ENCODE measurements around the gene DNAL1. TPM values are rescaled to one million over a fixed set of nuclear protein-coding genes. Genes with fewer than 3 reads are reported as not detected.

The DNAL1 gene
- total RNA-seq, 1 experiment from 2014 or later = 28.0 TPM

- DNase-seq (ENCODE audit: low spot score) = no peak
Observed at GRCh38 chr14:73744175-73744867, 99.5 kb downstream of the DNAL1 start.

DNA sequence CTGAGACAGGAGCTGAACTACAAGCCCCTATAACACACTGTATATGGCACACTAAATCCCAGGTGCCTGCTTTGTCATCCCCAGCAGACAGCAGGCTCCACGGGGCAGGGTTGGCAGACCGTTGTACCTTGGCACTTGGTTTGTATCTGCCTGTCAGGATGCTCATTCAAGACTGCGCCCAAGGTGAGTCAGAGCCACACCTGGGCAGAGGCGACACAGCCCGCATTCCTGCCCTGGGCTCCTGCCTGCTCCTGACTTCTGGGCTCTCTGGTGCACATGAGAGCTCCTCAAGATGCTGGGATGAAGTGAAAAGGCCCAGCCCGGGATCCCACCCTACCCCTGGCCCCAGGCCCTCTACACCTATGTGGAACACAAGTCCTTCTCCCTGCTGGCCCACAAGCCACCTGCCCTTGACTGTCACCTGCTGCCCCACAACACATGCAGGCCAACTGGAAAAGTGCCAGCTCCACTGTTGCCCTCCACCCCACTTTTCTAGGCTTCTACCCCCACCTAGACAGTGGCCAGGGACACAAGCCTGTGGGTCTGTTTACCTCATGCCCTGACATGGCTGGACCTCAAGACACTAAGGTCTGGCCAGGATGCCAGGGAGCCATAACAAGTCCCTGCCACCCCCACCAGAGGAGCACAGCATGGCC lies 100.2 kb downstream of the DNAL1 start:
- DNase-seq (ENCODE audit: low spot score) = no peak

DNA sequence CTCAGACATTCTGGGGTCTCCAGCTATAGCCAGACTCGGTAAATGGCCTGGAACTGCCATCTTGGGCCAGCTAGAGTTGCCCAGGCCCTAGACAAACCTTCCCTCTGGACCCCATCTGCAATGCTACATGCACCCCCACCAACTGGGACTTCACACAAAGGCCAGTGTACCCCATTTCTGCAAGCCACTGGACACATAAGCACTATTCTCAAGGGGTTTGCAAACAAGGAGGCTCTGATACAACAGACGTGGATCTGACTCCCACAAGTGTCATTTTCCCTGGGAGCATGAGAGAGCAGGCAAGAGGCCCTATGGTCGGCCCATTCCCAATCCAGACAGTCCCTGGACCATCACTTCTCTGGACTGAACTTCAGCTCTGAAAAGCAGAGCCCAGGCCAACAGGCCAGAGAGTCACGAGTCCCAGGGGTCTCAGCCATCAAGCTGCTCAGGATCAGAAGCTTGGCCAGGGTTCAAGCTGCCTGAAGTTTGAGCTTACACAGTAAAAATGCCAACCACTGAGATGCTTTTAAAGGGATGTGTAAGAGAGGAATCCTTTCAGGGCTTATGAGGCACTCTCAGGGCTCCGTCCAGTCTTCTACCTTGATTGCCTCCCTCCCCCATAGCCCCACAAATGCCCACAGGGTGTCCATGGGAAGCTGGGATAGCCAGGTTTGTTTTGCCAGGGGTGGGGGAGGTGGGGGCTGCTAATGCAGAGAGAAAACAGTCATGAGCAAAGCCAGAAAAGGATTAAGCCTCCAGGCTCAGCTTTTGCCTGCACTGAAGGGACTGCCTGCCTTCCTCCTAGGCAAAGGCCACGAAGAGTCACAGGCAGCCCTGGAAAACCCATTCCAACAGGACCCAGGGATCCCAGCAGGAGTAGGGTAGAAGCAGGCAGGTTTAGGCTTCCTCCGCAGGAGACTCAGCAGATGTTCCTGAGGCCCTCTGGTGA lies 101.1 kb downstream of the DNAL1 start:
- DNase-seq (ENCODE audit: low spot score) = no peak

DNA sequence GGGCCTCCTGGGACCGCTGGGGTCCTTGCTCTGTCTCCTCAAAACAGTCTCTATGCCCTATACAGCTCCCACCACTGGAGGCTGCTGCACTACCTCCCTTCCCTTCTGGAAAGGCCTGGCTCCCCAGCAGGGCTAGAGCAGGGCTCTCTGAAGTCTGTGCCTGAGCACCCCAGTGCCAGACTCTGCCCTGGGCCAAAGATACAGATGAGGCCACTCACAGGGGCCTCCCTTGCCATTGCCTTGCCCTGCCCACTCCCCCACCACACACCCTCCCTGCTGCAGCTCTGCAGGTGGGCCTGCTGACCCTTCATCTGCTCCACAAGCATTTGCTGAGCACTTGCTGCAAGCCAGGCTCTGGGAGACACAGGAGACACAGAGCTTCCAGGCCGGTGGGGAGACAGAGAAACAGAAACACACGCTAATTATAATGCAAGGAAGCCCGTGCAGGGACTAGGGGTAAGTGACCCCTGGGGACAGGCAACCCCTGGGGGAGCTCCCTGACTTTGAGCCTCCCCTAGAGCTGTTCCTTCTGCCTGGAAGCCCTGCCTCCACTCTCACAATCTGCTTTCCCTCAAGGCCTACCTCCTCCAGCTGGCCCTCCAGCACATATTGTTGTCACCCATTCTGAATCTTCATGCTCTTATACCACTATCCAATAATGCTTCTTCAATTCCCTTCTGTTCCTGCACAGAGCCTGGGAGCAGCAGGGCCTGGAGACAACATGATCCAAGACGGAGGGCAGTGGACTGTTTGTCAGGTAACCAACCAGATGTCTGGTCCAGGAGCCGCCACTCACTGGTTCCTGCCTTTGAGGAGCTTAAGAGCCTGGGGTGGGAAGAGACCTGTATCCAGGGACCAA lies 102.0 kb downstream of the DNAL1 start:
- no peak for DNase-seq (ENCODE audit: low spot score)

DNA sequence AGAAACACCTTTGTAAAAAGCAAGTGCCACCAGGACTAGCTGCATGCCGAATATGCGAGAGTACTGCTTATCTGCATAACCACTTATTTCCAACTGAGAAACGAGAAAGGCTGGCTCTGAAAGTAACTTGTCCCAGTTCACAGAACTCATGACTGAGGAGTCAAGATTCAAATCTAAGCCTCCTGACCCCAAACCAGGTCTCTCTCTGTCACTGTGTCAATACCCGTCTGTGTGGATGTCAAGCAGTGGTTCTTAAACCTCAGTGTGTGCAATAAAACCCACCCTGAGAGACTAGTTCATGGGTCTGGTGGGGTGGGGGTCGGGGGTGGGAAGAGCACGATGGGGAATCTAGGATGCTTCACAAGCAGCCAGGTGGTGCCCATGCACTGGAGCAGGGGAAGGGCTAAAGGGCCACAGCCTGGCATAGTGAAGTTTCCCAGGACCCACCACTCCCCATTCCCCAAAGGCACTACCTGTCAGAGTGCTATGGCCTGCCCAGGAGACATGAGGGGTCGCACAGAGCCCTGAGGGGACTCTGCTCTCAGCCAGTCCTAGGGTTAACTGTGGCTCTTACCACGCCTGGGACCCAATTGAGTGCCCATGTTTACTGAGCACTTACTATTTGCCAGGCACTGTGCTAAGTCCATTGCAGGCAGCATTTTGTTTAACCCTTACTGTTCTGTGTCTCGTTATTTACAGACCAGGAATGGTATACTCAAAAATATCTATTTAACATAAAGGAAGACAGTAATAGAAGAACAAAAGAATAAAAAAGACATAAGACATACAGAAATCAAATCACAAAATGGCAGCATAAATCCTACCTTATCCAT lies 102.8 kb downstream of the DNAL1 start:
- no peak for DNase-seq (ENCODE audit: low spot score)

DNA sequence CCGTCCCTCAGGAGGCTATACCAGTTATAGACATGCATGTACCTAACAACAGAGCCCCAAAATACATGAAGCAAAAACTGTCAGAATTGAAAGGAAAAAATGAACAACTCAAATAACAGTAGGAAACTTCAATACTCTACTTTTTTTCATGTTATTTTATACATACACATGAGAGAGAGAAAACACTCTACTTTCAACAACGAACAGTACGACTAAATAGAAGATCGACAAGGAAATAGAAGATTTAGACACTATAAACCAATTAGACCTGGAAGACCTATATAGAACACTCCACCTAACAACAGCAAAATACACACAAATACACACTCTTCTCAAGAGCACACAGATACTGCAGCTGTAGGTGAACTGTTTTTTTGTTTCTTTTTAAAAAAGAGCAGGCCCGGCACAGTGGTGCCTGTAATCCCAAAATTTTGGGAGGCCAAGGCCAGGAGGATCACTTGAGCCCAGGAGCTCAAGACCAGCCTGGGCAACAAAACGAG lies 104.1 kb downstream of the DNAL1 start:
- DNase-seq (ENCODE audit: low spot score) = no peak

GRCh38 chr14:73749706-73750530 lies 105.1 kb downstream of the DNAL1 start:
- DNase-seq (ENCODE audit: low spot score) = no peak

DNA sequence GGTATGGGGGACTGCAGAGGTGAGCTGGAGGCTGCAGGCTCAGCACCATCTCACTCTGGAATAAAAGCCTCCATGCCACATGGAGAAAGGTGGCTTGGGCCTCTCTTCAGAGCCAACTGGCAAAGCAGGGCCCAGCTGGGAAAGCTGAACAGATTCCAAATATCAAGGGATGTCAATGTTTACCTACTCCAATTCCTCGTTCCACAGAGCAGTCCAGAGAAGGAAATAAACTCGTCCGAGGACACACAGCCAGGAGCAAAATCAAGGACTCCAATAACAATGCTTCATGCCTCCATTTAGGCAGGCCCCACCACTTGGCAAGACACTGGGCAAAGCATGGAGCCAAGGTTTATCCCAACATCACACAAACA lies 105.7 kb downstream of the DNAL1 start:
- no peak for DNase-seq (ENCODE audit: low spot score)

- no peak for DNase-seq (ENCODE audit: low spot score)
Observed at GRCh38 chr14:73751157-73751691, 106.4 kb downstream of the DNAL1 start.

GRCh38 chr14:73752297-73752992 lies 107.7 kb downstream of the DNAL1 start:
- peak; percentile 89 for DNase-seq (ENCODE audit: low spot score)

Other genes with a start within 250 kb of the DNAL1 start
- gene NUMB, start 186.4 kb upstream of the DNAL1 start, total RNA-seq (2014; rRNA removed; shearing (Covaris generic)) = 19.8 and 26.9 TPM in 2 replicates
- gene RIOX1, start 154.1 kb upstream of the DNAL1 start, total RNA-seq (2014; rRNA removed; shearing (Covaris generic)) = 13.3 and 15.1 TPM in 2 replicates
- gene ACOT1, start 107.8 kb upstream of the DNAL1 start, total RNA-seq (2014; rRNA removed; shearing (Covaris generic)) = 1.1 and 4.3 TPM in 2 replicates
- gene HEATR4, start 86.0 kb upstream of the DNAL1 start, total RNA-seq (2014; rRNA removed; shearing (Covaris generic)) = not detected in 2 replicates
- gene ACOT2, start 75.8 kb upstream of the DNAL1 start, total RNA-seq (2014; rRNA removed; shearing (Covaris generic)) = 14.5 and 17.0 TPM in 2 replicates
- not detected in 2 replicates for gene ACOT4, start 53.1 kb upstream of the DNAL1 start, total RNA-seq (2014; rRNA removed; shearing (Covaris generic))
- gene ACOT6, start 32.5 kb upstream of the DNAL1 start, total RNA-seq (2014; rRNA removed; shearing (Covaris generic)) = not detected in 2 replicates
- gene PNMA1, start 69.4 kb downstream of the DNAL1 start, total RNA-seq (2014; rRNA removed; shearing (Covaris generic)) = 35.1 and 36.0 TPM in 2 replicates
- gene PTGR2, start 206.8 kb downstream of the DNAL1 start, total RNA-seq (2014; rRNA removed; shearing (Covaris generic)) = 6.1 and 6.2 TPM in 2 replicates
- gene ZNF410, start 241.9 kb downstream of the DNAL1 start, total RNA-seq (2014; rRNA removed; shearing (Covaris generic)) = 46.6 and 52.7 TPM in 2 replicates

Data from A172 (cell line).